Erythroblast (primary cell): ENCODE results near the gene IL12B.
"Not testable (repeated sequence)": the region's sequence is repeated elsewhere in the genome, so short reads cannot be mapped to it uniquely, and the experiment has no call there.

Experiments
- GATA1 ChIP-seq: IDR thresholded peaks from 2 replicates; pipeline ENCODE4 v1.6.1; 2011; ENCODE audit warnings: low read depth, mild to moderate bottlenecking, control low read depth, low read length, moderate library complexity
- POLR2A ChIP-seq: IDR thresholded peaks from 2 replicates; pipeline ENCODE4 v1.6.1; 2011; ENCODE audit warnings: mild to moderate bottlenecking, low read length

- not testable (repeated sequence) for TF ChIP-seq POLR2A, GATA1
Measured at GRCh38 chr5:159366776-159367175, 36.5 kb upstream of the IL12B start.
